GM19351 (cell line): ENCODE results near the gene ZNF782.
"Not testable (repeated sequence)": the region's sequence is repeated elsewhere in the genome, so short reads cannot be mapped to it uniquely, and the experiment has no call there.

Experiments
- ATAC-seq: cut with Tn5 transposase; IDR thresholded peaks from one replicate; pipeline ENCODE4 v1.9.1; 2021; ENCODE audit warnings: mild to moderate bottlenecking, moderate library complexity; ENCODE audit not compliant: unreplicated experiment

The ZNF782 gene

GRCh38 chr9:96854651-96855273 is 448 bp upstream of the ZNF782 start:
- no peak for ATAC-seq

- no peak for ATAC-seq
These were observed 1.6 kb downstream of the ZNF782 start for GRCh38 chr9:96852676-96853075.

- ATAC-seq = no peak
These were observed 10.3 kb downstream of the ZNF782 start for GRCh38 chr9:96844040-96844439.

GRCh38 chr9:96818533-96818932 is 35.8 kb downstream of the ZNF782 start:
- no peak for ATAC-seq

DNA sequence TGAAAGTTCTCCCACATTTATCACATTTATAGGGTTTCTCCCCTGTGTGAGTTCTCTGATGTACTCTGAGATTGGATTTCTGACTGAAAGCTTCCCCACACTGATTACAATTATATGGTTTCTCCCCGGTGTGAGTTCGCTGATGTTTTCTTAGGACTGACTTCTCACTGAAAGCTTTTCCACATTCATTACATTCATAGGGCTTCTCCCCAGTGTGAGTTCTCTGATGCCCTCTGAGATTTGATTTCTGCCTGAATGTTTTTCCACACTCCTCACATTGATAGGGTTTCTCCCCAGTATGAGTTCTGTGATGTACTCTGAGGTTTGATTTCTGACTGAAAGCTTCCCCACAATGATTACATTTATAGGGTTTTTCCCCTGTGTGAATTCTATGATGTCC is 36.3 kb downstream of the ZNF782 start:
- no peak for ATAC-seq

GRCh38 chr9:96813607-96814006 is 40.7 kb downstream of the ZNF782 start:
- no peak for ATAC-seq

DNA sequence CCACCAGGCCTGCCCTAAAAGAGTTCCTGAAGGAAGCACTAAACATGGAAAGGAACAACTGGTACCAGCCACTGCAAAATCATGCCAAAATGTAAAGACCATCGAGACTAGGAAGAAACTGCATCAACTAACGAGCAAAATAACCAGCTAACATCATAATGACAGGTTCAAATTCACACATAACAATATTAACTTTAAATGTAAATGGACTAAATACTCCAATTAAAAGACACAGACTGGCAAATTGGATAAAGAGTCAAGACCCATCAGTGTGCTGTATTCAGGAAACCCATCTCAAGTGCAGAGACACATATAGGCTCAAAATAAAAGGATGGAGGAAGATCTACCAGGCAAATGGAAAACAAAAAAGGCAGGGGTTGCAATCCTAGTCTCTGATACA is 55.4 kb downstream of the ZNF782 start:
- not testable (repeated sequence) for ATAC-seq

- no peak for ATAC-seq
These were observed 70.3 kb downstream of the ZNF782 start for GRCh38 chr9:96784021-96784420.

DNA sequence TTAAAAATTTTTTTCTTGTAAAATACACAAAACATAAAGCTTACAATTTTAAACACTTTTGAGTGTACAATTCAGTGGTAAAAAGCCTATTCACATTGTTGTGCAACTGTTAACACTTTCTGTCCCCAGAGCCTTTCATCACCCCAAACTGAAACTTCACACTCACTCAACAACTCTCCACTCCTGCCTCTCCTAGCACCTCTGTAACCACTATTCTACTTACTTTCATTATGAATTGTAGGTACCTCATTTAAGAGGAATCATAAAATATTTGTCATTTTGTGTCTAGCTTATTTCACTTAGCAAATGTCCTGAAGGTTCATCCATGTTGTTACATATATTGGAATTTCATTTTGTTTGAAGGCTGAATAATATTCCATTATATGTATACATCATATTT is 72.1 kb downstream of the ZNF782 start:
- no peak for ATAC-seq

DNA sequence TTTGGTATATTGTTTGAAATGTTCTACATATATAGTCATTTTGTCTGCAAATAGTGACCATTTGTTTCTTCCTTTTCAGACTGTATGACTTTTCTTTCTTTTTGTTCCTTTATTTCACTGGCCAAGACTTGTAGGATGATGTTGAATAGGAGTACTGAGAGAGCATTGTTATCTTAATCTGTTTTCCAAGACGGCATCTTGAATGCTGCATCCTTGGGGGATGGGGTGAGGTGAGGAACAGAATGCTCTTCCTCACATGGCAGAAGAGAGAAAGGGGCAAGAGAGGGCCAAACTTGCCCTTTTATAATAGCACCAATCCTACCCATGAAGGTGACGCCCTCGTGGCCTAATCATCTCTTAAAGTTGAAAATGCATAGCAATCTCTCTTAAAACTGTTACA is 72.8 kb downstream of the ZNF782 start:
- ATAC-seq = no peak

GRCh38 chr9:96779089-96779488 is 75.2 kb downstream of the ZNF782 start:
- no peak for ATAC-seq

GRCh38 chr9:96777426-96777864 is 76.9 kb downstream of the ZNF782 start:
- ATAC-seq = peak; percentile 57

DNA sequence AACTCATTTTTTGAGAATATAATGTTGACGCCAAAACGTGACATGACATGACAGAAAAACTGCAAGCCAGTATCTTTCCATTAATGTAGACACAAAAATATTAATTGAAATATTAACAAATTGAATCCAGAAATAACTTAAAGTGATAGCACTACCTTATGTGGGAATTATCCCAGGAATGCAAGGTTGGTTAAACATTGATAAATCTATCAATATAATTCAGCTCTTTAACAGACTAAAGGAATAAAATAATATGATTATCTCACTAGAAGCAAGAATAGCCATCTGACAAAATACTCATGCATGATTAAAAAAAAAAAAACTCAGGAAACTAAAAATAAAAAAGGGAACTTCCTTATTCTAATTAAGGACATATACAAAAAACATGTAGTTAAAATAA is 83.2 kb downstream of the ZNF782 start:
- ATAC-seq = no peak

- ATAC-seq = no peak
These were observed 84.3 kb downstream of the ZNF782 start for GRCh38 chr9:96769989-96770388.
